Right forelimb (tissue), 1 donor: ENCODE data around the gene DBNL.
"Not testable (repeated sequence)": the region's sequence is repeated elsewhere in the genome, so short reads cannot be mapped to it uniquely, and the experiment has no call there.

Experiments used
- DNase-seq: peaks from one replicate; pipeline ENCODE4 v3.0.0-alpha.2; 2018

Gene DBNL

GRCh38 chr7:44044315-44045225 lies at the start of gene DBNL:
DBNL (plus strand) TSS chr7:44044702; CDS start chr7:44044738, 36 bp downstream.
- peak; percentile 97 for DNase-seq

GRCh38 chr7:43997532-43997931 lies 47.0 kb upstream of the DBNL start, which contains the start of gene SPDYE1:
SPDYE1 (plus strand) TSS chr7:43997897; CDS start chr7:43999950, 2,053 bp downstream.
- DNase-seq: not testable (repeated sequence)

- not testable (repeated sequence) for DNase-seq
Measured at GRCh38 chr7:44012081-44012480, 32.4 kb upstream of the DBNL start.

GRCh38 chr7:44015090-44015489 lies 29.4 kb upstream of the DBNL start:
- DNase-seq: not testable (repeated sequence)

GRCh38 chr7:44018857-44019807 lies 25.4 kb upstream of the DBNL start:
- peak; percentile 98 for DNase-seq

GRCh38 chr7:44019825-44020224 lies 24.7 kb upstream of the DBNL start:
- not testable (repeated sequence) for DNase-seq

- DNase-seq: not testable (repeated sequence)
Measured at GRCh38 chr7:44022069-44022468, 22.4 kb upstream of the DBNL start.

- not testable (repeated sequence) for DNase-seq
Measured at GRCh38 chr7:44022796-44023467, 21.6 kb upstream of the DBNL start.

GRCh38 chr7:44029433-44029832 lies 15.1 kb upstream of the DBNL start:
- DNase-seq: not testable (repeated sequence)

- not testable (repeated sequence) for DNase-seq
Measured at GRCh38 chr7:44030029-44030428, 14.5 kb upstream of the DBNL start.

- DNase-seq: not testable (repeated sequence)
Measured at GRCh38 chr7:44031319-44031718, 13.2 kb upstream of the DBNL start.

- DNase-seq: not testable (repeated sequence)
Measured at GRCh38 chr7:44032031-44032430, 12.5 kb upstream of the DBNL start.

- DNase-seq: not testable (repeated sequence)
Measured at GRCh38 chr7:44033971-44034844, 10.3 kb upstream of the DBNL start.

- DNase-seq: not testable (repeated sequence)
Measured at GRCh38 chr7:44036364-44036763, 8.1 kb upstream of the DBNL start.

- not testable (repeated sequence) for DNase-seq
Measured at GRCh38 chr7:44037951-44038350, 6.6 kb upstream of the DBNL start.

GRCh38 chr7:44038553-44038952 lies 5.9 kb upstream of the DBNL start:
- DNase-seq: not testable (repeated sequence)

GRCh38 chr7:44038961-44039558 lies 5.4 kb upstream of the DBNL start:
- peak; percentile 79 for DNase-seq

- DNase-seq: not testable (repeated sequence)
Measured at GRCh38 chr7:44039800-44040492, 4.6 kb upstream of the DBNL start.

- not testable (repeated sequence) for DNase-seq
Measured at GRCh38 chr7:44040493-44040891, 4.0 kb upstream of the DBNL start.

- DNase-seq: no peak
Measured at GRCh38 chr7:44042221-44042620, 2.3 kb upstream of the DBNL start.
